Measurements from ENCODE around the gene PPP1R37. TPM values are rescaled to one million over a fixed set of nuclear protein-coding genes. Genes with fewer than 3 reads are reported as not detected.
A peak's percentile ranks its signal among the peaks of the same experiment; 100 is the strongest.

Gene PPP1R37
- polyA plus RNA-seq, 3 donors = 0.10 to 11.8 (median 0.22) TPM

- H3K27ac Mint-ChIP-seq = peak overlapping the region in 1 of 7 donors; percentile 17
- Histone ChIP-seq H3K36me3 (replicated peaks in 1 of 2; ENCODE audit: control insufficient read depth in 1 of 2, insufficient read depth in 2 of 2, low read length in 2 of 2) (peaks cover 21 to 29% of the 10 kb centered on the region in 2 donors), H3K4me3 (replicated peaks in 1 of 3; ENCODE audit: low read depth in 2 of 3, low read length in 3 of 3) (no peak overlapping the region), H3K9ac (ENCODE audit: insufficient read depth, low read length, poor library complexity, severe bottlenecking) (no peak overlapping the region), H3K27me3 (ENCODE audit: control insufficient read depth in 2 of 2, insufficient read depth in 2 of 2, low read length in 2 of 2) (no peaks in the 10 kb centered on the region), H4K20me1 (ENCODE audit: insufficient read depth, low read length) (peaks cover 43% of the 10 kb centered on the region), H3K9me3 (replicated peaks in 1 of 2; ENCODE audit: control insufficient read depth in 1 of 2, insufficient read depth in 1 of 2, low read length in 2 of 2) (no peaks in the 10 kb centered on the region), H2AFZ (ENCODE audit: insufficient read depth, low read depth, low read length, poor library complexity, severe bottlenecking) (no peak overlapping the region), H3K4me1 (ENCODE audit: control insufficient read depth in 1 of 2, insufficient read depth in 2 of 2, low read length in 2 of 2) (no peaks in the 10 kb centered on the region), H3K27ac (ENCODE audit: low read depth in 1 of 2, low read length in 2 of 2) (no peak overlapping the region), H3K4me2 (replicated peaks; ENCODE audit: extremely low read depth, low read length, poor library complexity, severe bottlenecking) (no peak overlapping the region), H3K79me2 (ENCODE audit: insufficient read depth, low read length) (peaks cover 13% of the 10 kb centered on the region)
- H3K4me1 Mint-ChIP-seq = peaks cover 6% of the 10 kb centered on the region
- intact Hi-C loops (cut with micrococcal nuclease) = no loop called here
- no peak for DNase-seq
- no peak overlapping the region for H3K4me3 Mint-ChIP-seq
- peaks cover 0 to 2% (median 0%) of the 10 kb centered on the region in 3 donors for H3K27me3 Mint-ChIP-seq (ENCODE audit: low read depth in 3 of 3)
- H3K36me3 Mint-ChIP-seq = peaks cover 19 to 27% of the 10 kb centered on the region in 2 donors
- H3K9me3 Mint-ChIP-seq = no peaks in the 10 kb centered on the region
- 98% methylated on average over 8 of the region's 11 CpGs for WGBS (ENCODE audit: insufficient coverage)
- no peak for TF ChIP-seq CTCF (IDR thresholded peaks at IDR 0.05)
Measured at GRCh38 chr19:45138303-45138751, 45.3 kb downstream of the PPP1R37 start.

- no peak overlapping the region for H3K9ac ChIP-seq (ENCODE audit: insufficient read depth, low read length, poor library complexity, severe bottlenecking)
- H3K9me3 Mint-ChIP-seq = no peaks in the 10 kb centered on the region
- H3K27me3 Mint-ChIP-seq (ENCODE audit: low read depth in 3 of 3) = peaks cover 0 to 2% (median 0%) of the 10 kb centered on the region in 3 donors
- H3K27ac ChIP-seq (ENCODE audit: low read depth in 1 of 2, low read length in 2 of 2) = no peak overlapping the region
- no peaks in the 10 kb centered on the region for H3K4me1 ChIP-seq (ENCODE audit: control insufficient read depth in 1 of 2, insufficient read depth in 2 of 2, low read length in 2 of 2)
- no peak overlapping the region for H3K4me3 Mint-ChIP-seq
- no peaks in the 10 kb centered on the region for H3K9me3 ChIP-seq (replicated peaks in 1 of 2; ENCODE audit: control insufficient read depth in 1 of 2, insufficient read depth in 1 of 2, low read length in 2 of 2)
- peaks cover 27 to 35% of the 10 kb centered on the region in 2 donors for H3K36me3 ChIP-seq (replicated peaks in 1 of 2; ENCODE audit: control insufficient read depth in 1 of 2, insufficient read depth in 2 of 2, low read length in 2 of 2)
- peak overlapping the region in 1 of 7 donors; percentile 54 for H3K27ac Mint-ChIP-seq
- DNase-seq = no peak
- no peak for TF ChIP-seq CTCF (IDR thresholded peaks at IDR 0.05)
- no peak overlapping the region for H3K4me3 ChIP-seq (replicated peaks in 1 of 3; ENCODE audit: low read depth in 2 of 3, low read length in 3 of 3)
- WGBS (ENCODE audit: insufficient coverage) = over 99% methylated on average over 23 of the region's 24 CpGs
- H3K4me2 ChIP-seq (replicated peaks; ENCODE audit: extremely low read depth, low read length, poor library complexity, severe bottlenecking) = no peak overlapping the region
- intact Hi-C loops (cut with micrococcal nuclease) = loop anchor here in 1 of 2 donors (10.0 kb wide), 1 partner anchor 205 kb away; the partner anchor contains the start of gene KLC3
- peaks cover 6% of the 10 kb centered on the region for H3K4me1 Mint-ChIP-seq
- peaks cover 33% of the 10 kb centered on the region for H4K20me1 ChIP-seq (ENCODE audit: insufficient read depth, low read length)
- no peaks in the 10 kb centered on the region for H3K27me3 ChIP-seq (ENCODE audit: control insufficient read depth in 2 of 2, insufficient read depth in 2 of 2, low read length in 2 of 2)
- H2AFZ ChIP-seq (ENCODE audit: insufficient read depth, low read depth, low read length, poor library complexity, severe bottlenecking) = no peak overlapping the region
- H3K36me3 Mint-ChIP-seq = peaks cover 21 to 27% of the 10 kb centered on the region in 2 donors
- H3K79me2 ChIP-seq (ENCODE audit: insufficient read depth, low read length) = peaks cover 13% of the 10 kb centered on the region
Measured at GRCh38 chr19:45139286-45140143, 46.5 kb downstream of the PPP1R37 start.
